Neural progenitor cell (in vitro differentiated cells): Measurements from ENCODE around the gene TSEN54. TPM values are rescaled to one million over a fixed set of nuclear protein-coding genes. Genes with fewer than 3 reads are reported as not detected.
A peak's percentile ranks its signal among the peaks of the same experiment; 100 is the strongest.
"Not testable (repeated sequence)": the region's sequence is repeated elsewhere in the genome, so short reads cannot be mapped to it uniquely, and the experiment has no call there.

Experiments
- DNase-seq: peaks from one replicate; pipeline ENCODE4 v3.0.0-alpha.2; 2016; ENCODE audit warnings: low spot score
- H2AFZ ChIP-seq: fragments of 200-600 bp; sonication (generic); replicated peaks from 2 replicates; pipeline ENCODE4 v1.6.1; 2016; ENCODE audit warnings: antibody characterized with exemption
- H3F3A ChIP-seq: fragments of 200-600 bp; sonication (generic); 2 replicates; pipeline ENCODE4 v1.6.1; 2016; ENCODE audit warnings: antibody characterized with exemption, low read depth
- H3K27ac ChIP-seq: fragments of 200-600 bp; sonication (generic); 2 replicates; pipeline ENCODE4 v1.5.1; 2016; ENCODE audit warnings: mild to moderate bottlenecking
- H3K27me3 ChIP-seq: fragments of 200-600 bp; sonication (generic); 2 replicates; pipeline ENCODE4 v1.6.1; 2016; ENCODE audit warnings: mild to moderate bottlenecking, moderate library complexity
- H3K36me3 ChIP-seq: fragments of 200-600 bp; sonication (generic); 2 replicates; pipeline ENCODE4 v1.5.1; 2016
- H3K4me1 ChIP-seq: fragments of 200-600 bp; sonication (generic); 2 replicates; pipeline ENCODE4 v1.6.1; 2016; ENCODE audit warnings: mixed run types
- H3K4me2 ChIP-seq: fragments of 200-600 bp; sonication (generic); 2 replicates; pipeline ENCODE4 v1.6.1; 2016
- H3K4me3 ChIP-seq: fragments of 200-600 bp; sonication (generic); 2 replicates; pipeline ENCODE4 v1.5.1; 2016
- H3K79me2 ChIP-seq: fragments of 200-600 bp; sonication (generic); 2 replicates; pipeline ENCODE4 v1.6.1; 2016; ENCODE audit warnings: low read depth
- H3K9ac ChIP-seq: fragments of 200-600 bp; sonication (generic); 2 replicates; pipeline ENCODE4 v1.6.1; 2016
- H3K9me3 ChIP-seq: fragments of 200-600 bp; sonication (generic); 2 replicates; pipeline ENCODE4 v1.5.1; 2016; ENCODE audit warnings: low read depth
- H4K20me1 ChIP-seq: fragments of 200-600 bp; sonication (generic); 2 replicates; pipeline ENCODE4 v1.6.1; 2016; ENCODE audit warnings: low read depth
- H3K27ac Mint-ChIP-seq: 3 replicates; pipeline ENCODE4 v1.8.0; 2021; ENCODE audit warnings: mixed read lengths
- H3K27me3 Mint-ChIP-seq: 2 replicates; pipeline ENCODE4 v1.8.0; 2022; ENCODE audit warnings: low read depth, mild to moderate bottlenecking, inconsistent platforms, moderate library complexity, mixed read lengths; ENCODE audit not compliant: insufficient read depth
- H3K36me3 Mint-ChIP-seq: 3 replicates; pipeline ENCODE4 v1.8.0; 2021; ENCODE audit warnings: mixed read lengths
- H3K4me1 Mint-ChIP-seq: 3 replicates; pipeline ENCODE4 v1.8.0; 2021; ENCODE audit warnings: mixed read lengths
- H3K4me3 Mint-ChIP-seq: 3 replicates; pipeline ENCODE4 v1.8.0; 2021; ENCODE audit warnings: mild to moderate bottlenecking, moderate library complexity, mixed read lengths
- H3K9me3 Mint-ChIP-seq: 3 replicates; pipeline ENCODE4 v1.8.0; 2020; ENCODE audit warnings: mixed read lengths
- EZH2 ChIP-seq: fragments of 200-600 bp; sonication (generic); IDR thresholded peaks from 2 replicates; pipeline ENCODE4 v1.6.1; 2017; ENCODE audit warnings: antibody characterized with exemption, mild to moderate bottlenecking, moderate library complexity
- EZH2phosphoT487 ChIP-seq: fragments of 200-600 bp; sonication (generic); IDR thresholded peaks from 2 replicates; pipeline ENCODE4 v1.6.1; 2017; ENCODE audit warnings: antibody characterized with exemption
- total RNA-seq: library from RNA; depleted of rRNA; stranded (reverse); fragments of >200 nt; gene quantifications from 2 replicates; pipeline ENCODE4 v1.2.3, GENCODE V29; 2015; ENCODE audit warnings: low replicate concordance
- TF ChIP-seq, protein P1 (sequence below): fragments of 200-600 bp; sonication (generic); IDR thresholded peaks from 2 replicates; pipeline ENCODE4 v1.5.1; 2017; ENCODE audit warnings: antibody characterized with exemption, mild to moderate bottlenecking

The TSEN54 gene
- total RNA-seq, 1 donor from 2014 or later, result 20.5 TPM

DNA sequence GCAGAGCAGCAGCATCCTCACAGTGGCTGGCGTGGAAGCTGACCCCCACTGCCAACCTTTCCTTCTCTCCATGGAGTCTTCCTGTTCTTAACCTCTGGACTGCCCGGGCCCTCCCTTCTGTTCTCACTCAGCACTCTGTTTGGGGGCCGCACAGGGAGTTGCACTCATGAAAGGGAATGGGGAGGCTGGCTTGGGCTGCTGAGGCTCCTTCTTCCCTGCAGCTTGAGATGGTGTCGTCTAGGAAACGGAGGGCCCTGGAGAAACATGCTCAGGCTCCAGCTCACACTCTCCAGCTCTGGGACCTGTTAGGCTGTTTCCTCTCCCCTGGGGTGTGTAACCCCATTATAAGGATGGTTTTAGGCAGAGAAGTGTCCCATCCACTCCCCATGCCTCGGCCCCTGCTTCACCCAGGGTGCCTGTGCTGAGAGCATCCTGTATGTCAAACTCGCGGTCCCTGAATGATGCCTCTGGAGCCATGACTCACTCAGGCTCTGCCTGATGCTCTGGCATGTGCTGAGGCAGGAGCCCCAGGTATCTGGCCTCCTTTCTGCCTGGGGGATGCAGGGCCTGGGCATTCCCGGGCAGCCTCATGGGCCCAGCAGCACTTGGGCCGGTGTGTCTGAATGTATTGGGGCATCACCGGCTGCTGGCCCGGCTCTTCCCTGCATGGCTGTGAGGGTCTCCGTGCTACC, 41.0 kb upstream of the TSEN54 start:
- Mint-ChIP-seq H3K27ac (peak overlapping the region; percentile 90), H3K4me3 (peak overlapping the region; percentile 68), H3K27me3 (no peaks in the 10 kb centered on the region), H3K4me1 (peaks cover 57% of the 10 kb centered on the region), H3K36me3 (peaks cover 16% of the 10 kb centered on the region), H3K9me3 (no peaks in the 10 kb centered on the region)
- H3K4me1 ChIP-seq, result peaks cover 34% of the 10 kb centered on the region
- no peaks in the 10 kb centered on the region for H3K27me3 ChIP-seq
- no peak overlapping the region for H3K4me2 ChIP-seq
- TF ChIP-seq EZH2, result no peak
- peaks cover 13% of the 10 kb centered on the region for H3K79me2 ChIP-seq
- peak overlapping the region; percentile 27 for H3K9ac ChIP-seq
- H3K9me3 ChIP-seq, result no peaks in the 10 kb centered on the region
- H3K4me3 ChIP-seq, result no peak overlapping the region
- peaks cover 8% of the 10 kb centered on the region for H4K20me1 ChIP-seq
- H3K27ac ChIP-seq, result no peak overlapping the region
- H2AFZ ChIP-seq, result no peak overlapping the region
- no peaks in the 10 kb centered on the region for H3K36me3 ChIP-seq
- no peak for DNase-seq
- peaks cover 17% of the 10 kb centered on the region for H3F3A ChIP-seq

DNA sequence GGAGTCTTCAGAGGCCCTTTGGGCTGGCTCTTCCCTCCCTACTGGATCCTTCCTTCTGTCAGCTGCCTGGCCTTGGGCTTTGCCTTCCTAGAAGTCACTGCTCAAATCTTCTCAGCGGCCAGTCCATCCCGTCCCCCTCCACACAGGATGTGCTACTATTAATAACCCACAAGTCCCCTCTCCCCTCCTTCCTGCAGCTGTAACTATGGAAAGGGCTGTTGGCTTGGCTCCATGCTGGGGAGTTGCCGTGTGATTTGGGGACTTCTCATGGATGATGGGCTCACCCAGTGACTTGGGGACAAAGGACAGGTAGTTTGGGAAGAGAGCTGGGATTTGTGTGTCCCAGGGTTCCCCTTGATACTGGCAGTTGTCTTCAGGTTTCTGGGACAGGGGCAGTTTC, 40.5 kb upstream of the TSEN54 start:
- Histone ChIP-seq H3K4me3 (no peak overlapping the region), H3K9ac (no peak overlapping the region), H3K79me2 (peaks cover 13% of the 10 kb centered on the region), H3K27ac (no peak overlapping the region), H3K4me1 (peaks cover 39% of the 10 kb centered on the region), H3K9me3 (no peaks in the 10 kb centered on the region), H3K27me3 (no peaks in the 10 kb centered on the region), H3F3A (peaks cover 22% of the 10 kb centered on the region), H3K4me2 (no peak overlapping the region), H3K36me3 (no peaks in the 10 kb centered on the region), H4K20me1 (peaks cover 8% of the 10 kb centered on the region), H2AFZ (no peak overlapping the region)
- no peaks in the 10 kb centered on the region for H3K9me3 Mint-ChIP-seq
- H3K27me3 Mint-ChIP-seq, result no peaks in the 10 kb centered on the region
- peaks cover 63% of the 10 kb centered on the region for H3K4me1 Mint-ChIP-seq
- no peak for DNase-seq
- peaks cover 16% of the 10 kb centered on the region for H3K36me3 Mint-ChIP-seq
- H3K27ac Mint-ChIP-seq, result peak overlapping the region; percentile 88
- peak overlapping the region; percentile 68 for H3K4me3 Mint-ChIP-seq
- TF ChIP-seq, protein P1, sequence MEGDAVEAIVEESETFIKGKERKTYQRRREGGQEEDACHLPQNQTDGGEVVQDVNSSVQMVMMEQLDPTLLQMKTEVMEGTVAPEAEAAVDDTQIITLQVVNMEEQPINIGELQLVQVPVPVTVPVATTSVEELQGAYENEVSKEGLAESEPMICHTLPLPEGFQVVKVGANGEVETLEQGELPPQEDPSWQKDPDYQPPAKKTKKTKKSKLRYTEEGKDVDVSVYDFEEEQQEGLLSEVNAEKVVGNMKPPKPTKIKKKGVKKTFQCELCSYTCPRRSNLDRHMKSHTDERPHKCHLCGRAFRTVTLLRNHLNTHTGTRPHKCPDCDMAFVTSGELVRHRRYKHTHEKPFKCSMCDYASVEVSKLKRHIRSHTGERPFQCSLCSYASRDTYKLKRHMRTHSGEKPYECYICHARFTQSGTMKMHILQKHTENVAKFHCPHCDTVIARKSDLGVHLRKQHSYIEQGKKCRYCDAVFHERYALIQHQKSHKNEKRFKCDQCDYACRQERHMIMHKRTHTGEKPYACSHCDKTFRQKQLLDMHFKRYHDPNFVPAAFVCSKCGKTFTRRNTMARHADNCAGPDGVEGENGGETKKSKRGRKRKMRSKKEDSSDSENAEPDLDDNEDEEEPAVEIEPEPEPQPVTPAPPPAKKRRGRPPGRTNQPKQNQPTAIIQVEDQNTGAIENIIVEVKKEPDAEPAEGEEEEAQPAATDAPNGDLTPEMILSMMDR, result no peak
- no peak for TF ChIP-seq EZH2phosphoT487
- TF ChIP-seq EZH2, result no peak

DNA sequence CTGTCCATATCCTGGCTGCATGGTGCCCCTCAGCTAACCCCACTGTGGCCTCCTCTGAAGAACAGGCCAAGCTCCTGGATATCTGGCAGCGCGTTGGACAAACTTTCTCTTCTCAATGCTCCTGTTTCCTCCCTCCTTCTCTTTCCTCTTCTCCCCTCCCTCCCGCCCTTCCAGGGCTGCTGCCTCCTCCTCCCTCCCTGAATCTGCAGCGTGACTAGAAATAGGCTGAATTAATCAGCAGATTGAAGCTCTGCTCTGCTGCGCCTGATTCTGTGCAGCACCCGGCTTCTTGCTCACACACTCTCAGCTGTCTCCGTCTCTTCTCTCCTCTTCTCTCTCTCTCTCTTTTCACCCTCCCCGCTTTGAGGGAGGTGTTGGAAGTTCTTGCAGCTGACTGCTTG, 40.1 kb upstream of the TSEN54 start:
- Histone ChIP-seq H3F3A (peaks cover 27% of the 10 kb centered on the region), H4K20me1 (peaks cover 11% of the 10 kb centered on the region), H3K79me2 (peaks cover 13% of the 10 kb centered on the region), H3K9me3 (no peaks in the 10 kb centered on the region), H3K4me2 (peak overlapping the region; percentile 13), H3K9ac (no peak overlapping the region), H3K36me3 (no peaks in the 10 kb centered on the region), H2AFZ (no peak overlapping the region), H3K27me3 (no peaks in the 10 kb centered on the region), H3K27ac (peak overlapping the region; percentile 70), H3K4me3 (no peak overlapping the region), H3K4me1 (peaks cover 43% of the 10 kb centered on the region)
- peaks cover 1% of the 10 kb centered on the region for H3K27me3 Mint-ChIP-seq
- H3K27ac Mint-ChIP-seq, result peak overlapping the region; percentile 88
- H3K9me3 Mint-ChIP-seq, result no peaks in the 10 kb centered on the region
- H3K4me3 Mint-ChIP-seq, result peak overlapping the region; percentile 77
- DNase-seq, result no peak
- H3K36me3 Mint-ChIP-seq, result peaks cover 16% of the 10 kb centered on the region
- TF ChIP-seq EZH2phosphoT487, result no peak
- no peak for TF ChIP-seq EZH2
- TF ChIP-seq, protein P1, result no peak
- H3K4me1 Mint-ChIP-seq, result peaks cover 66% of the 10 kb centered on the region

DNA sequence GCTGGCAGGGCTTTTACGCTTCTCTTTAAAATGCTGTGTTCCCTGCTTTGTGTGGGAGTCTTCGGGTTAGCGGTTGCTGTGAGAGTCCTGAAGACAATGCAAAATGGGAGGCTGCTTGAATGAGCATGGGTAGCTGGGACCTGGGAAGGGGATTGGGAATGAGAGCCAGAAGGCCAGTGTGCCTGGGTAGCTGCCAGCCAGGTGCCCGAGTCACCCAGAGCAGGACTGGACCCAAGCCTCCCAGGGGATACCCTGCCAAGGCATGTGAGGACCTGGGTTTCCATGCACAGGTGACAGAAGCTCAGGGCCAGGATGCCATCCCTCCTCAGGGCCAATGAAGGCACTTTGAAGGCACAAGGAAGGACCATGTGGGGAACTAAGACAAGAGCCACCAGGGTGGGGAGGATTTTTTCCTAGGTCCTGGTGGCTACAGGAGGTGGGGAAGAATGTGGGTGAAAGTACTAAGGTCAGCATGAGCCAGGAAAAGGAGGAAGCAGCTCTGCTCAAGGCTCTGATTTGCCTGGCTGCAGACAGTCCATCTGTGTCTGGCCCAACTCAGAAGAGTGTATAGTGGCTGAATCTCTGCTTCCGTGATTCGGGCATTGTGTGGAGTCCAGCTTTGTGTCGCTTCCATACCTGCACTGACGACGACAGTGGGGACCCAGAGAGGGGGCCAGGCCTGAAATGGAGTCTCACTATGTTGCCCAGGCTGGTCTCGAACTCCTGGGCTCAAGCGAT, 39.4 kb upstream of the TSEN54 start:
- no peak overlapping the region for H2AFZ ChIP-seq
- no peaks in the 10 kb centered on the region for H3K9me3 Mint-ChIP-seq
- H4K20me1 ChIP-seq, result peaks cover 18% of the 10 kb centered on the region
- peaks cover 2% of the 10 kb centered on the region for H3K27me3 Mint-ChIP-seq
- DNase-seq, result peak; percentile 26
- H3K4me1 ChIP-seq, result peaks cover 49% of the 10 kb centered on the region
- H3K27me3 ChIP-seq, result no peaks in the 10 kb centered on the region
- peak overlapping the region; percentile 13 for H3K4me2 ChIP-seq
- no peaks in the 10 kb centered on the region for H3K9me3 ChIP-seq
- H3K27ac Mint-ChIP-seq, result peak overlapping the region; percentile 88
- no peak for TF ChIP-seq EZH2
- TF ChIP-seq, protein P1, result no peak
- no peak for TF ChIP-seq EZH2phosphoT487
- H3F3A ChIP-seq, result peaks cover 33% of the 10 kb centered on the region
- peaks cover 71% of the 10 kb centered on the region for H3K4me1 Mint-ChIP-seq
- no peak overlapping the region for H3K4me3 ChIP-seq
- peak overlapping the region; percentile 70 for H3K27ac ChIP-seq
- H3K36me3 ChIP-seq, result no peaks in the 10 kb centered on the region
- peaks cover 13% of the 10 kb centered on the region for H3K79me2 ChIP-seq
- peak overlapping the region; percentile 77 for H3K4me3 Mint-ChIP-seq
- no peak overlapping the region for H3K9ac ChIP-seq
- H3K36me3 Mint-ChIP-seq, result peaks cover 13% of the 10 kb centered on the region

DNA sequence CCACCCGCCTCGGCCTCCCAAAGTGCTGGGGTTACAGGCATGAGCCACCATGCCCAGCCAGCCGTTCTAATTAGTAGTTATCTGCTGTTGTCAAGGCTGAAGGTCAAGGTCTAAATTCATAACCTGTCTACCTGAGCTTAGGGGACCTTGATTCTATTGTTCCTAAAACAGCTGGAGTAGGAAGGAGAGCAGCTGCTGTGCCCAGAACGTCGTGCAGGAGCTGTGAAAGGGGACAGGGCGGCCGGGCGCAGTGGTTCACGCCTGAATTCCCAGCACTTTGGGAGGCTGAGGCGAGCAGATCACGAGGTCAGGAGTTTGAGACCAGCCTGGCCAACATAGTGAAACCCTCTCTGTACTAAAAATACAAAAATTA, 38.9 kb upstream of the TSEN54 start:
- H3F3A ChIP-seq, result peaks cover 37% of the 10 kb centered on the region

More for the DNA sequence above, 38.9 kb upstream of the TSEN54 start:
- H3K36me3 ChIP-seq, H3K27ac Mint-ChIP-seq, H3K9me3 Mint-ChIP-seq, H3K27ac ChIP-seq, H3K36me3 Mint-ChIP-seq, H3K9me3 ChIP-seq, H2AFZ ChIP-seq, DNase-seq, H3K4me2 ChIP-seq, H3K9ac ChIP-seq, H3K27me3 ChIP-seq, H3K27me3 Mint-ChIP-seq, H3K4me3 ChIP-seq, H3K4me3 Mint-ChIP-seq: not testable (repeated sequence)
- Histone ChIP-seq H3K79me2 (peaks cover 15% of the 10 kb centered on the region), H3K4me1 (peaks cover 53% of the 10 kb centered on the region), H4K20me1 (peaks cover 23% of the 10 kb centered on the region)
- H3K4me1 Mint-ChIP-seq, result peaks cover 71% of the 10 kb centered on the region
